ENCODE results near the gene BICD1. TPM values are rescaled to one million over a fixed set of nuclear protein-coding genes. Genes with fewer than 3 reads are reported as not detected.

Gene BICD1
- total and polyA plus RNA-seq, 2 experiments from 2014 or later = 59.3 to 83.6 TPM

DNA sequence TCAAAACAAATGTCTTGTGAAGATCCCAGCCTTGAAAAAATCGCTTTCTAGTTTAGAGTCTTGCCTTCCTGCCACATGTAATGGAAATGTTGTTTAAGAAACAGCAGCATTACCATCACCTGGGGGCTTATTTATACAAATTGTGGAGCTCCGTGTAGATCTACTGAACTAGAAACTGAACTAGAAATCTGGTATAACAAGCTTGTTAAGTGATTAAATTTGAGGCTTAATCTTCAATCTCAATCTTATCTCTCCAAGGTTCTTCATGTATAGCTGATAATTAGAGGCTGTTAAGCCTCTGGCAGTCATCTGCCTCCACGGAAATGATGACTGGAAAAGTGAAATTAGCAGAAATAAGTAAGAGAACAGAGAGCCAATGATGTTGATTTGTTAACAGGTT, 200.7 kb downstream of the BICD1 start:
- no peak overlapping the region for H3K27ac Mint-ChIP-seq
- H3K4me1 Mint-ChIP-seq = peaks cover 16% of the 10 kb centered on the region
- Histone ChIP-seq H3K9me2 (ENCODE audit: insufficient read depth) (no peaks in the 10 kb centered on the region), H3K79me2 (replicated peaks; ENCODE audit: insufficient read depth) (peaks cover 4% of the 10 kb centered on the region; the same call in 1 of the 2 replicates), H3F3A (replicated peaks; ENCODE audit: low read depth) (0 out of 2 replicates have a peak, but pooled peaks cover 7% of the 10 kb centered on the region), H3K36me3 (ENCODE audit: insufficient read depth) (no peaks in the 10 kb centered on the region), H4K20me1 (replicated peaks; ENCODE audit: insufficient read depth) (no peaks in the 10 kb centered on the region; the same call in 1 of the 2 replicates), H2AFZ (no peak overlapping the region), H3K4me2 (no peak overlapping the region), H3K27ac (ENCODE audit: low read depth) (peak overlapping the region; percentile 24), H3K4me3 (no peak overlapping the region), H3K4me1 (ENCODE audit: insufficient read depth) (peaks cover 8% of the 10 kb centered on the region; the same call in 1 of the 2 replicates), H3K27me3 (ENCODE audit: insufficient read depth) (no peaks in the 10 kb centered on the region)
- peaks cover 11% of the 10 kb centered on the region; the same call in 2 of the 3 replicates for H3K36me3 Mint-ChIP-seq (ENCODE audit: low read depth)
- TF ChIP-seq CTCF (conservative IDR thresholded peaks at IDR 0.05; ENCODE audit: low read depth in 2 of 2) = no peak
- TF ChIP-seq ZNF462 (CRISPR knock-in tag; IDR thresholded peaks at IDR 0.05) = no peak
- TF ChIP-seq ZNF331 (CRISPR knock-in tag; IDR thresholded peaks at IDR 0.05; ENCODE audit: low read depth) = no peak
- TF ChIP-seq POLR2AphosphoS5 (IDR thresholded peaks at IDR 0.05; ENCODE audit: low read depth) = no peak
- TF ChIP-seq CREB1 (CRISPR knock-in tag; IDR thresholded peaks at IDR 0.05; ENCODE audit: low read depth) = no peak
- no peak for TF ChIP-seq STAT1 (IDR thresholded peaks at IDR 0.05; ENCODE audit: unreplicated experiment)
- TF ChIP-seq, protein P1, sequence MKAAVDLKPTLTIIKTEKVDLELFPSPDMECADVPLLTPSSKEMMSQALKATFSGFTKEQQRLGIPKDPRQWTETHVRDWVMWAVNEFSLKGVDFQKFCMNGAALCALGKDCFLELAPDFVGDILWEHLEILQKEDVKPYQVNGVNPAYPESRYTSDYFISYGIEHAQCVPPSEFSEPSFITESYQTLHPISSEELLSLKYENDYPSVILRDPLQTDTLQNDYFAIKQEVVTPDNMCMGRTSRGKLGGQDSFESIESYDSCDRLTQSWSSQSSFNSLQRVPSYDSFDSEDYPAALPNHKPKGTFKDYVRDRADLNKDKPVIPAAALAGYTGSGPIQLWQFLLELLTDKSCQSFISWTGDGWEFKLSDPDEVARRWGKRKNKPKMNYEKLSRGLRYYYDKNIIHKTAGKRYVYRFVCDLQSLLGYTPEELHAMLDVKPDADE (IDR thresholded peaks at IDR 0.05) = no peak
- no peak for TF ChIP-seq EZH2 (IDR thresholded peaks at IDR 0.05; ENCODE audit: low read depth, unreplicated experiment)
- TF ChIP-seq NANOG (IDR thresholded peaks at IDR 0.05; ENCODE audit: borderline replicate concordance) = no peak
- TF ChIP-seq JUNB (IDR thresholded peaks at IDR 0.05; ENCODE audit: unreplicated experiment) = no peak
- TF ChIP-seq, protein P2, sequence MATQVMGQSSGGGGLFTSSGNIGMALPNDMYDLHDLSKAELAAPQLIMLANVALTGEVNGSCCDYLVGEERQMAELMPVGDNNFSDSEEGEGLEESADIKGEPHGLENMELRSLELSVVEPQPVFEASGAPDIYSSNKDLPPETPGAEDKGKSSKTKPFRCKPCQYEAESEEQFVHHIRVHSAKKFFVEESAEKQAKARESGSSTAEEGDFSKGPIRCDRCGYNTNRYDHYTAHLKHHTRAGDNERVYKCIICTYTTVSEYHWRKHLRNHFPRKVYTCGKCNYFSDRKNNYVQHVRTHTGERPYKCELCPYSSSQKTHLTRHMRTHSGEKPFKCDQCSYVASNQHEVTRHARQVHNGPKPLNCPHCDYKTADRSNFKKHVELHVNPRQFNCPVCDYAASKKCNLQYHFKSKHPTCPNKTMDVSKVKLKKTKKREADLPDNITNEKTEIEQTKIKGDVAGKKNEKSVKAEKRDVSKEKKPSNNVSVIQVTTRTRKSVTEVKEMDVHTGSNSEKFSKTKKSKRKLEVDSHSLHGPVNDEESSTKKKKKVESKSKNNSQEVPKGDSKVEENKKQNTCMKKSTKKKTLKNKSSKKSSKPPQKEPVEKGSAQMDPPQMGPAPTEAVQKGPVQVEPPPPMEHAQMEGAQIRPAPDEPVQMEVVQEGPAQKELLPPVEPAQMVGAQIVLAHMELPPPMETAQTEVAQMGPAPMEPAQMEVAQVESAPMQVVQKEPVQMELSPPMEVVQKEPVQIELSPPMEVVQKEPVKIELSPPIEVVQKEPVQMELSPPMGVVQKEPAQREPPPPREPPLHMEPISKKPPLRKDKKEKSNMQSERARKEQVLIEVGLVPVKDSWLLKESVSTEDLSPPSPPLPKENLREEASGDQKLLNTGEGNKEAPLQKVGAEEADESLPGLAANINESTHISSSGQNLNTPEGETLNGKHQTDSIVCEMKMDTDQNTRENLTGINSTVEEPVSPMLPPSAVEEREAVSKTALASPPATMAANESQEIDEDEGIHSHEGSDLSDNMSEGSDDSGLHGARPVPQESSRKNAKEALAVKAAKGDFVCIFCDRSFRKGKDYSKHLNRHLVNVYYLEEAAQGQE (IDR thresholded peaks at IDR 0.05; ENCODE audit: unreplicated experiment) = no peak
- TF ChIP-seq ZNF114 (CRISPR knock-in tag; IDR thresholded peaks at IDR 0.05) = no peak
- no peak for TF ChIP-seq EZH2phosphoT487 (IDR thresholded peaks at IDR 0.05; ENCODE audit: unreplicated experiment)
- ATAC-seq = no peak
- no peak for DNase-seq (ENCODE audit: low spot score)
- no peaks in the 10 kb centered on the region for H3K9me3 Mint-ChIP-seq
- no peaks in the 10 kb centered on the region for H3K27me3 Mint-ChIP-seq (ENCODE audit: insufficient read depth, low read depth, poor library complexity)
- no peak overlapping the region for H3K4me3 Mint-ChIP-seq
